A673 (cell line): ENCODE data around the gene AGGF1. TPM values are rescaled to one million over a fixed set of nuclear protein-coding genes. Genes with fewer than 3 reads are reported as not detected.

Experiments used
- BruUV-seq: library from RNA; stranded (reverse); fragments of 400-500 nt; replicated peaks from 2 replicates; lab custom pipeline; 2021; lab: Mats Ljungman, UMichigan
- CTCF ChIA-PET: fragments of 300-600 bp; sonication (Branson Sonifier 250); formaldehyde crosslinking; loops from one replicate; lab custom pipeline; 2022; ENCODE audit warnings: antibody characterized with exemption; lab: Charles Lee
- POLR2A ChIA-PET: fragments of 300-600 bp; sonication (Branson Sonifier 250); formaldehyde crosslinking; loops from one replicate; lab custom pipeline; 2022; ENCODE audit warnings: antibody characterized with exemption; ENCODE audit not compliant: low non-redundant PET; lab: Charles Lee
- DNase-seq: peaks from one replicate; pipeline ENCODE4 v3.0.0-alpha.2; 2015; ENCODE audit warnings: low spot score
- H3K27ac ChIP-seq: fragments of 200-600 bp; sonication (generic); 2 replicates; pipeline ENCODE4 v1.5.1; 2016; ENCODE audit warnings: mixed run types, low read depth, mild to moderate bottlenecking, mixed read lengths, antibody characterized with exemption, low read length; ENCODE audit not compliant: poor library complexity, severe bottlenecking
- H3K27me3 ChIP-seq: fragments of 200-600 bp; sonication (generic); replicated peaks from 2 replicates; pipeline ENCODE4 v1.6.1; 2017; ENCODE audit warnings: mixed run types, low read depth, mild to moderate bottlenecking, mixed read lengths, antibody characterized with exemption, low read length; ENCODE audit not compliant: insufficient read depth, poor library complexity
- H3K36me3 ChIP-seq: fragments of 200-600 bp; sonication (generic); 2 replicates; pipeline ENCODE4 v1.6.1; 2016; ENCODE audit warnings: mixed run types, mild to moderate bottlenecking, mixed read lengths, antibody characterized with exemption, low read length; ENCODE audit not compliant: insufficient read depth, poor library complexity, severe bottlenecking
- H3K4me1 ChIP-seq: fragments of 200-600 bp; sonication (generic); 2 replicates; pipeline ENCODE4 v1.6.1; 2017; ENCODE audit warnings: mixed run types, mild to moderate bottlenecking, mixed read lengths, antibody characterized with exemption, low read length; ENCODE audit not compliant: insufficient read depth, poor library complexity, severe bottlenecking
- H3K4me3 ChIP-seq: fragments of 200-600 bp; sonication (generic); 2 replicates; pipeline ENCODE4 v1.5.1; 2016; ENCODE audit warnings: low read depth, mixed run types, mild to moderate bottlenecking, mixed read lengths, low read length; ENCODE audit not compliant: poor library complexity, severe bottlenecking
- H3K9me3 ChIP-seq: fragments of 200-600 bp; sonication (generic); 2 replicates; pipeline ENCODE4 v1.6.1; 2016; ENCODE audit warnings: mixed run types, low read depth, mild to moderate bottlenecking, mixed read lengths, antibody characterized with exemption, low read length; ENCODE audit not compliant: poor library complexity, severe bottlenecking
- CTCF ChIP-seq: fragments of 300-800, 200-600 bp; sonication (generic); conservative IDR thresholded peaks from 2 replicates; pipeline ENCODE4 v1.5.1; 2017; ENCODE audit warnings: low read depth, mild to moderate bottlenecking, antibody characterized with exemption, low read length, moderate library complexity, mixed read lengths
- EZH2 ChIP-seq: fragments of 200-600 bp; sonication (generic); IDR thresholded peaks from 2 replicates; pipeline ENCODE4 v1.6.1; 2017; ENCODE audit warnings: borderline replicate concordance, low read depth, mild to moderate bottlenecking, mixed read lengths, antibody characterized with exemption, low read length; ENCODE audit not compliant: poor library complexity, severe bottlenecking
- intact Hi-C: fragments of 100-400 bp; cut with micrococcal nuclease; formaldehyde crosslinking; loops from one replicate; pipeline ENCODE4 v1.10.0; 2022; ENCODE audit not compliant: unreplicated experiment
- total RNA-seq: library from RNA; stranded (reverse); gene quantifications from 2 replicates; pipeline ENCODE4 v1.2.3, GENCODE V29; 2021

The AGGF1 gene
- total RNA-seq, 1 experiment from 2014 or later: 20.9 TPM

- Histone ChIP-seq H3K4me1 (peaks cover 12% of the 10 kb centered on the region), H3K36me3 (no peaks in the 10 kb centered on the region), H3K27me3 (peaks cover 12% of the 10 kb centered on the region), H3K4me3 (no peak overlapping the region), H3K27ac (no peak overlapping the region), H3K9me3 (no peaks in the 10 kb centered on the region)
- intact Hi-C loops: no loop called here
- ChIA-PET CTCF (no interaction called here), POLR2A (no interaction called here)
- BruUV-seq: no TSS peak
- TF ChIP-seq EZH2 (no peak), CTCF (no peak)
- DNase-seq: no peak
Measured at GRCh38 chr5:77008413-77008812, 21.8 kb upstream of the AGGF1 start.

- BruUV-seq: no TSS peak
- CTCF ChIA-PET: no interaction called here
- H3K4me3 ChIP-seq: no peak overlapping the region
- H3K36me3 ChIP-seq: no peaks in the 10 kb centered on the region
- no peak overlapping the region for H3K27ac ChIP-seq
- no peaks in the 10 kb centered on the region for H3K9me3 ChIP-seq
- TF ChIP-seq CTCF (no peak), EZH2 (no peak)
- H3K4me1 ChIP-seq: peaks cover 12% of the 10 kb centered on the region
- POLR2A ChIA-PET: no interaction called here
- peak; percentile 64 for DNase-seq
- H3K27me3 ChIP-seq: no peaks in the 10 kb centered on the region
- intact Hi-C loops: no loop called here
Measured at GRCh38 chr5:77010243-77010642, 20.0 kb upstream of the AGGF1 start.

DNA sequence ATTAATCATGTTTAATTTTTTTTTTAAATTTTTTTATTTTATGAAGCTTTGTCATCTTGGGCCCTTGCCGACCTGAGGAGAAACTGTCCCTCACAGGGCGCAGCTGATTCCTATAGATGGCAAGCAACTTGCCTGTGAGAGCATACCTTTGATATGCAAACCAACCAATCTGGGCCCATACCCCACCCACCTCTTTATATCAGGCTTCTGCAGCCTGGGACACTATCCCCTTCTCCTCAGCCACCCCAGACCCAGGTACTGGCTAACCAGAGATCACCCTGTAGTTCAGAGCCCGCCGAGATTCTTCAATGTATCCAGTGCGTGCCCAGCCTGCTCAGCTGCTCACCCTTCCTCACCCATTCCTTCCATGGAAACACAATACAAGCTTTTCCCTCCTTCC, 18.7 kb upstream of the AGGF1 start:
- POLR2A ChIA-PET: no interaction called here
- intact Hi-C loops: no loop called here
- CTCF ChIA-PET: no interaction called here

More for the DNA sequence above, 18.7 kb upstream of the AGGF1 start:
- TF ChIP-seq CTCF (no peak), EZH2 (no peak)
- peaks cover 12% of the 10 kb centered on the region for H3K4me1 ChIP-seq
- no peaks in the 10 kb centered on the region for H3K9me3 ChIP-seq
- H3K36me3 ChIP-seq: no peaks in the 10 kb centered on the region
- no peak for DNase-seq
- H3K27me3 ChIP-seq: no peaks in the 10 kb centered on the region
- no TSS peak for BruUV-seq
- H3K27ac ChIP-seq: no peak overlapping the region
- H3K4me3 ChIP-seq: no peak overlapping the region
